HFFc6 (cell line): ENCODE measurements around the gene CORIN. TPM values are rescaled to one million over a fixed set of nuclear protein-coding genes. Genes with fewer than 3 reads are reported as not detected.

ENCODE experiments used
- DNase-seq: peaks from one replicate; pipeline ENCODE4 v3.0.0-alpha.2; 2018
- H3K27ac Mint-ChIP-seq: 2 replicates; pipeline ENCODE4 v1.8.0; 2020; ENCODE audit warnings: mild to moderate bottlenecking, mixed read lengths
- H3K27me3 Mint-ChIP-seq: 2 replicates; pipeline ENCODE4 v1.8.0; 2021; ENCODE audit warnings: mild to moderate bottlenecking, moderate library complexity, mixed read lengths; ENCODE audit not compliant: insufficient read depth
- H3K36me3 Mint-ChIP-seq: 2 replicates; pipeline ENCODE4 v1.8.0; 2021; ENCODE audit warnings: low read depth, mixed read lengths
- H3K4me1 Mint-ChIP-seq: 2 replicates; pipeline ENCODE4 v1.8.0; 2020; ENCODE audit warnings: low read depth, mixed read lengths
- H3K4me3 Mint-ChIP-seq: 2 replicates; pipeline ENCODE4 v1.8.0; 2020; ENCODE audit warnings: mild to moderate bottlenecking, moderate library complexity, mixed read lengths
- H3K9me3 Mint-ChIP-seq: 2 replicates; pipeline ENCODE4 v1.8.0; 2020; ENCODE audit warnings: mild to moderate bottlenecking, mixed read lengths
- CTCF ChIP-seq: fragments of 200-600 bp; sonication (generic); IDR thresholded peaks from 2 replicates; pipeline ENCODE4 v1.5.0; 2021; ENCODE audit warnings: antibody characterized with exemption, mild to moderate bottlenecking
- total RNA-seq, 6 experiments: library from RNA; stranded (reverse); fragmentation: NEBNext Ultra II Directional; extraction: Animal tissue kit (Norgen Biotek cat#: 25700); gene quantifications; 2 replicates in 1 of 6; 3 replicates in 5 of 6; pipeline ENCODE4 v1.2.3, GENCODE V29; 2021

CORIN gene
- total RNA-seq, 6 experiments from 2014 or later = 0.07 to 1.0 (median 0.31) TPM

GRCh38 chr4:47842985-47843384 lies 5.1 kb upstream of the CORIN start:
- Mint-ChIP-seq H3K4me1 (peaks cover 38% of the 10 kb centered on the region), H3K9me3 (no peaks in the 10 kb centered on the region), H3K27ac (no peak overlapping the region), H3K36me3 (peaks cover 21% of the 10 kb centered on the region), H3K27me3 (no peaks in the 10 kb centered on the region; the same call in none of the 2 replicates), H3K4me3 (no peak overlapping the region)
- no peak for DNase-seq
- no peak for TF ChIP-seq CTCF

GRCh38 chr4:47840291-47840690 lies 2.4 kb upstream of the CORIN start:
- peaks cover 7% of the 10 kb centered on the region; the same call in 1 of the 2 replicates for H3K36me3 Mint-ChIP-seq
- TF ChIP-seq CTCF = no peak
- no peak overlapping the region for H3K27ac Mint-ChIP-seq
- peaks cover 4% of the 10 kb centered on the region for H3K27me3 Mint-ChIP-seq
- no peak for DNase-seq
- H3K9me3 Mint-ChIP-seq = no peaks in the 10 kb centered on the region
- peaks cover 54% of the 10 kb centered on the region for H3K4me1 Mint-ChIP-seq
- no peak overlapping the region for H3K4me3 Mint-ChIP-seq

GRCh38 chr4:47839259-47839658 lies 1.4 kb upstream of the CORIN start:
- peaks cover 56% of the 10 kb centered on the region for H3K4me1 Mint-ChIP-seq
- no peaks in the 10 kb centered on the region for H3K9me3 Mint-ChIP-seq
- DNase-seq = peak; percentile 59
- H3K36me3 Mint-ChIP-seq = peaks cover 5% of the 10 kb centered on the region; the same call in 1 of the 2 replicates
- H3K27ac Mint-ChIP-seq = no peak overlapping the region
- peak; percentile 65 for TF ChIP-seq CTCF
- no peak overlapping the region for H3K4me3 Mint-ChIP-seq
- peaks cover 4% of the 10 kb centered on the region for H3K27me3 Mint-ChIP-seq

GRCh38 chr4:47838445-47838844 lies 578 bp upstream of the CORIN start:
- H3K27ac Mint-ChIP-seq = no peak overlapping the region
- no peak for DNase-seq
- peaks cover 2% of the 10 kb centered on the region for H3K9me3 Mint-ChIP-seq
- H3K36me3 Mint-ChIP-seq = no peaks in the 10 kb centered on the region; the same call in 1 of the 2 replicates
- no peak overlapping the region; the same call in 1 of the 2 replicates for H3K4me3 Mint-ChIP-seq
- peaks cover 51% of the 10 kb centered on the region for H3K4me1 Mint-ChIP-seq
- H3K27me3 Mint-ChIP-seq = peaks cover 4% of the 10 kb centered on the region
- 0 out of 2 replicates have a peak, but pooled peaks have one; percentile 16 for TF ChIP-seq CTCF

- DNase-seq = no peak
- peak overlapping the region; percentile 91 for H3K4me3 Mint-ChIP-seq
- peaks cover 5% of the 10 kb centered on the region; the same call in 1 of the 2 replicates for H3K36me3 Mint-ChIP-seq
- no peak overlapping the region for H3K27ac Mint-ChIP-seq
- H3K9me3 Mint-ChIP-seq = peaks cover 12% of the 10 kb centered on the region
- H3K27me3 Mint-ChIP-seq = peaks cover 4% of the 10 kb centered on the region
- H3K4me1 Mint-ChIP-seq = peaks cover 40% of the 10 kb centered on the region
- no peak for TF ChIP-seq CTCF
These were observed 566 bp downstream of the CORIN start for GRCh38 chr4:47837094-47837907.
